ENCODE data around the gene RAB3IL1.

RAB3IL1 gene

DNA sequence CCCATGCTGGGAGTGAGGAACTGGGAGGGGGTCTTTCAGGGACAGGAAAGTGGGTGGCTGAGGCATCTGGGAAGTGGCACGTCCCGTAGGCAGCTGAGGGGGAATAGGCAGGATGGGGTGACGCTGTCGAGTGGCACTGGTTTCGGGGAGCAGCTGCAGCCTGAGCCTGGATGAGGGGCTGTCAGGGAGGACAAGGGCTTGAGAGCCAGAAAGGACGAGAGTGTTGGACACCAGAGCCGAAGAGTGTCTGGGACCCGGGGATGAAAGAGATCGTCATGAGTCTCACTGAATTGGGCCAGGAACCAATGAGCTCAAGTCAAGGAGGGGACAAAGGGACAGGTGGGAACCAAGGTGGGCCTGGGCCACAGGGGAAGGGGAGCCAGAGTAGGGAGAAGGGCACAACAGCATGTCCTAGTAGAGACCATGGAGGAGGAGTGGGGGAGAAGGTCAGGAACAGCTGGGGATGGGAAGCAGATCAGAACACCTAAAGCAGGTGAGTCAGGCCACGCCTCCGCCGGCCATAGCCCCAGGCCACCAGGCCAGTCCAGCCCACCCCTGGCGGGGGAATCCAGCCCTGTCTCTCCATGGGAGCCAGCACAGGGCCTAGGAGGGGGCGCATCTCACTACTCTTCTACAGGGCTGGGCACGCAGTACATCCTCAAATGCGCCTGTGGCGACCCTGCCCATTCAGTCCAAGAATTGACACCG lies 4.2 kb downstream of the RAB3IL1 start:
- no peak overlapping the region for H3K27ac ChIP-seq
- DNase-seq: no peak
- no peak overlapping the region for H3K4me3 ChIP-seq (ENCODE audit: low read depth, low read length)
- TF ChIP-seq, protein P1, sequence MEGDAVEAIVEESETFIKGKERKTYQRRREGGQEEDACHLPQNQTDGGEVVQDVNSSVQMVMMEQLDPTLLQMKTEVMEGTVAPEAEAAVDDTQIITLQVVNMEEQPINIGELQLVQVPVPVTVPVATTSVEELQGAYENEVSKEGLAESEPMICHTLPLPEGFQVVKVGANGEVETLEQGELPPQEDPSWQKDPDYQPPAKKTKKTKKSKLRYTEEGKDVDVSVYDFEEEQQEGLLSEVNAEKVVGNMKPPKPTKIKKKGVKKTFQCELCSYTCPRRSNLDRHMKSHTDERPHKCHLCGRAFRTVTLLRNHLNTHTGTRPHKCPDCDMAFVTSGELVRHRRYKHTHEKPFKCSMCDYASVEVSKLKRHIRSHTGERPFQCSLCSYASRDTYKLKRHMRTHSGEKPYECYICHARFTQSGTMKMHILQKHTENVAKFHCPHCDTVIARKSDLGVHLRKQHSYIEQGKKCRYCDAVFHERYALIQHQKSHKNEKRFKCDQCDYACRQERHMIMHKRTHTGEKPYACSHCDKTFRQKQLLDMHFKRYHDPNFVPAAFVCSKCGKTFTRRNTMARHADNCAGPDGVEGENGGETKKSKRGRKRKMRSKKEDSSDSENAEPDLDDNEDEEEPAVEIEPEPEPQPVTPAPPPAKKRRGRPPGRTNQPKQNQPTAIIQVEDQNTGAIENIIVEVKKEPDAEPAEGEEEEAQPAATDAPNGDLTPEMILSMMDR (IDR thresholded peaks at IDR 0.05; ENCODE audit: low read depth, low read length, missing control alignments): no peak
- in situ Hi-C loops (cut with HindIII; ENCODE audit: low pct_ligation_motif_present, low sequenced_read_pairs): loop anchor here (25.0 kb wide), 1 partner anchor 199 kb away; the partner anchor contains the start of gene INCENP
- H3K36me3 ChIP-seq (replicated peaks): no peaks in the 10 kb centered on the region
- H3K27me3 ChIP-seq (replicated peaks): peaks cover 11% of the 10 kb centered on the region

DNA sequence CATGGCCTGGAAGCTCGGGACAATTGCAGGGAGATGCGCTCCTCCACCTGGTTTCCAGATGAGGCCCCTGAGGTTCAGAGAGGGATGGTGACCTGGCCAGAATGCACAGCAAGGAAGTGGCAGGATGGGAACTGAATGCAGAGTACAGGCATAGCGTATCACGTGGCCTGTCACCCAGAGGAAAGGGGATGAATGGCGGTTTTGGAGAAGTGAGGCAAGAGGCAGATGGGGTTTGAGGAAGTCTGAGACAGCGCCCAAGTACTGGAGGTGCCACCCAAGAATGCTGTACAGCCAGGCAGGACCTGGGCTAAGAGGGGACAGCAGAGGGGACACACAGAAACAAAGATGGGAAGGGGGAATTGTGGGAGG lies 4.9 kb downstream of the RAB3IL1 start:
- in situ Hi-C loops (cut with HindIII; ENCODE audit: low pct_ligation_motif_present, low sequenced_read_pairs): loop anchor here (25.0 kb wide), 1 partner anchor 200 kb away; the partner anchor contains the start of gene INCENP
- DNase-seq: no peak
- H3K4me3 ChIP-seq (ENCODE audit: low read depth, low read length): no peak overlapping the region

GRCh38 chr11:61911701-61912529 lies 5.5 kb downstream of the RAB3IL1 start:
- Histone ChIP-seq H3K36me3 (replicated peaks) (no peaks in the 10 kb centered on the region), H3K27me3 (replicated peaks) (peaks cover 3% of the 10 kb centered on the region), H3K4me3 (ENCODE audit: low read depth, low read length) (no peak overlapping the region), H3K27ac (no peak overlapping the region)
- TF ChIP-seq, protein P1 (IDR thresholded peaks at IDR 0.05; ENCODE audit: low read depth, low read length, missing control alignments): no peak
- in situ Hi-C loops (cut with HindIII; ENCODE audit: low pct_ligation_motif_present, low sequenced_read_pairs): loop anchor here (25.0 kb wide), 1 partner anchor 200 kb away; the partner anchor contains the start of gene INCENP
- DNase-seq: no peak

More for the DNA sequence above, 4.9 kb downstream of the RAB3IL1 start:
- no peak overlapping the region for H3K27ac ChIP-seq
- no peaks in the 10 kb centered on the region for H3K36me3 ChIP-seq (replicated peaks)
- H3K27me3 ChIP-seq (replicated peaks): peaks cover 6% of the 10 kb centered on the region
- TF ChIP-seq, protein P1 (IDR thresholded peaks at IDR 0.05; ENCODE audit: low read depth, low read length, missing control alignments): no peak

GRCh38 chr11:61911128-61911700 lies 6.2 kb downstream of the RAB3IL1 start:
- in situ Hi-C loops (cut with HindIII; ENCODE audit: low pct_ligation_motif_present, low sequenced_read_pairs): loop anchor here (25.0 kb wide), 1 partner anchor 201 kb away; the partner anchor contains the start of gene INCENP
- H3K36me3 ChIP-seq (replicated peaks): no peaks in the 10 kb centered on the region
- no peaks in the 10 kb centered on the region for H3K27me3 ChIP-seq (replicated peaks)
- TF ChIP-seq, protein P1 (IDR thresholded peaks at IDR 0.05; ENCODE audit: low read depth, low read length, missing control alignments): no peak
- H3K4me3 ChIP-seq (ENCODE audit: low read depth, low read length): no peak overlapping the region
- DNase-seq: no peak
- H3K27ac ChIP-seq: no peak overlapping the region

- no peak for DNase-seq
- Histone ChIP-seq H3K27me3 (replicated peaks) (no peaks in the 10 kb centered on the region), H3K36me3 (replicated peaks) (no peaks in the 10 kb centered on the region), H3K4me3 (ENCODE audit: low read depth, low read length) (no peak overlapping the region), H3K27ac (no peak overlapping the region)
- in situ Hi-C loops (cut with HindIII; ENCODE audit: low pct_ligation_motif_present, low sequenced_read_pairs): loop anchor here (25.0 kb wide), 1 partner anchor 202 kb away; the partner anchor contains the start of gene INCENP
- TF ChIP-seq, protein P1 (IDR thresholded peaks at IDR 0.05; ENCODE audit: low read depth, low read length, missing control alignments): no peak
Observed at GRCh38 chr11:61910187-61911127, 6.9 kb downstream of the RAB3IL1 start.
